GM12878 (cell line): Measurements from ENCODE around the gene KAZN. TPM values are rescaled to one million over a fixed set of nuclear protein-coding genes. Genes with fewer than 3 reads are reported as not detected.

Source experiments
- ATAC-seq: fragments of 200-7000 bp; cut with Tn5 transposase; 3 replicates; pipeline ENCODE4 v1.9.1; 2020; ENCODE audit warnings: mild to moderate bottlenecking, moderate library complexity
- BruUV-seq: library from RNA; stranded (reverse); fragments of 400-500 nt; replicated peaks from 2 replicates; lab custom pipeline; 2021; lab: Mats Ljungman, UMichigan
- CTCF ChIA-PET: fragments of 300-600 bp; sonication (Branson Sonifier 250); formaldehyde crosslinking; extraction: SDS; loops from one replicate; lab custom pipeline; 2021; ENCODE audit warnings: inconsistent platforms; lab: Yijun Ruan, JAX
- POLR2A ChIA-PET: fragments of 350-600 bp; formaldehyde crosslinking; extraction: SDS; loops from one replicate; lab custom pipeline; 2021; ENCODE audit warnings: inconsistent platforms; lab: Charles Lee
- RAD21 ChIA-PET: fragments of 300-600 bp; sonication (Branson Sonifier 250); formaldehyde crosslinking; loops from one replicate; lab custom pipeline; 2023; ENCODE audit warnings: antibody characterized with exemption; ENCODE audit not compliant: unreplicated experiment; lab: Charles Lee
- SMC1A ChIA-PET: fragments of 300-600 bp; sonication (Branson Sonifier 250); formaldehyde crosslinking; loops from one replicate; lab custom pipeline; 2023; ENCODE audit not compliant: unreplicated experiment, uncharacterized antibody; lab: Charles Lee
- DNase-seq: peaks from one replicate; pipeline ENCODE4 v3.0.0-alpha.2; 2011; ENCODE audit warnings: low read depth, low spot score
- FAIRE-seq: peaks from 3 replicates; lab custom pipeline; 2011; peaks lifted over from hg19 to GRCh38; lab: Jason Lieb, UNC
- H2AFZ ChIP-seq: 2 replicates; pipeline ENCODE4 v1.6.0; 2011; ENCODE audit warnings: low read depth, low read length, control low read depth; ENCODE audit not compliant: control insufficient read depth
- H3K27ac ChIP-seq: 2 replicates; pipeline ENCODE4 v1.5.1; 2011; ENCODE audit warnings: control low read depth; ENCODE audit not compliant: control insufficient read depth, insufficient read depth
- H3K27me3 ChIP-seq, 2 experiments: replicated peaks in 1 of 2; 2 replicates each; pipeline versions ENCODE4 v1.6.0 to v1.6.1; 2011; ENCODE audit warnings: low read length in 1 of 2; ENCODE audit not compliant: control insufficient read depth in 2 of 2, insufficient read depth in 2 of 2
- H3K36me3 ChIP-seq, 2 experiments: 2 replicates each; pipeline ENCODE4 v1.5.1; 2011; ENCODE audit warnings: low read length in 1 of 2; ENCODE audit not compliant: control insufficient read depth in 2 of 2, insufficient read depth in 2 of 2
- H3K4me1 ChIP-seq: 2 replicates; pipeline ENCODE4 v1.6.1; 2011; ENCODE audit warnings: mild to moderate bottlenecking, low read length, moderate library complexity, mixed read lengths; ENCODE audit not compliant: control insufficient read depth, insufficient read depth
- H3K4me2 ChIP-seq: 2 replicates; pipeline ENCODE4 v1.6.0; 2011; ENCODE audit warnings: control low read depth; ENCODE audit not compliant: control insufficient read depth, insufficient read depth
- H3K4me3 ChIP-seq: fragments of 200-600 bp; sonication (generic); 2 replicates; pipeline ENCODE4 v1.5.1; 2016
- H3K79me2 ChIP-seq: 2 replicates; pipeline ENCODE4 v1.6.0; 2011; ENCODE audit warnings: low read length; ENCODE audit not compliant: control insufficient read depth, insufficient read depth
- H3K9ac ChIP-seq: 2 replicates; pipeline ENCODE4 v1.8.0; 2011; ENCODE audit warnings: low read length, control low read depth, mixed read lengths; ENCODE audit not compliant: control insufficient read depth, insufficient read depth
- H3K9me3 ChIP-seq: replicated peaks from 3 replicates; pipeline ENCODE4 v1.5.1; 2011; ENCODE audit warnings: mild to moderate bottlenecking, low read length; ENCODE audit not compliant: control insufficient read depth, insufficient read depth
- H4K20me1 ChIP-seq: 2 replicates; pipeline ENCODE4 v1.6.0; 2011; ENCODE audit not compliant: control insufficient read depth, insufficient read depth
- BHLHE40 ChIP-seq, 2 experiments: fragments of 450-650 bp in 1 of 2; IDR thresholded peaks; 2 replicates each; pipeline ENCODE4 v1.6.1; 2011 to 2017; ENCODE audit warnings: low read depth in 2 of 2, borderline replicate concordance in 1 of 2, improper control_type of control experiment in 1 of 2, low read length in 1 of 2, mild to moderate bottlenecking in 1 of 2
- CHD1 ChIP-seq: IDR thresholded peaks from 2 replicates; pipeline ENCODE4 v1.6.1; 2012; ENCODE audit warnings: low read depth, low read length, improper control_type of control experiment
- HDAC2 ChIP-seq: fragments of 200-600 bp; sonication (generic); IDR thresholded peaks from 2 replicates; pipeline ENCODE4 v1.6.1; 2017
- HDGF ChIP-seq: fragments of 450-650 bp; IDR thresholded peaks from 2 replicates; pipeline ENCODE4 v1.6.1; 2016; ENCODE audit warnings: antibody characterized with exemption
- JUNB ChIP-seq: IDR thresholded peaks from 2 replicates; pipeline ENCODE4 v1.6.1; 2016; ENCODE audit warnings: antibody characterized with exemption, mild to moderate bottlenecking
- MTA2 ChIP-seq: fragments of 450-650 bp; IDR thresholded peaks from 2 replicates; pipeline ENCODE4 v1.6.1; 2016; ENCODE audit warnings: low read depth, mild to moderate bottlenecking, moderate library complexity
- NFYA ChIP-seq: IDR thresholded peaks from 2 replicates; pipeline ENCODE4 v1.6.1; 2011; ENCODE audit warnings: low read depth, mild to moderate bottlenecking, low read length, improper control_type of control experiment, borderline replicate concordance
- POLR2A ChIP-seq: IDR thresholded peaks from 2 replicates; pipeline ENCODE4 v1.6.1; 2011; ENCODE audit warnings: low read depth, mild to moderate bottlenecking, low read length
- RUNX3 ChIP-seq: IDR thresholded peaks from 2 replicates; pipeline ENCODE4 v1.6.1; 2012; ENCODE audit warnings: low read length, inconsistent platforms
- SIN3A ChIP-seq: IDR thresholded peaks from 2 replicates; pipeline ENCODE4 v1.6.1; 2012; ENCODE audit warnings: low read depth, low read length, improper control_type of control experiment
- SMAD1 ChIP-seq: fragments of 450-650 bp; IDR thresholded peaks from 2 replicates; pipeline ENCODE4 v1.6.1; 2018; ENCODE audit warnings: mild to moderate bottlenecking, low read depth; ENCODE audit not compliant: partially characterized antibody
- SP1 ChIP-seq: IDR thresholded peaks from one replicate; pipeline ENCODE4 v1.6.1; 2011; ENCODE audit warnings: low read depth, low read length
- SREBF2 ChIP-seq: IDR thresholded peaks from 2 replicates; pipeline ENCODE4 v1.6.1; 2012; ENCODE audit warnings: mild to moderate bottlenecking, low read length
- SRF ChIP-seq, 2 experiments: IDR thresholded peaks; 2 replicates each; pipeline ENCODE4 v1.6.1; 2011; ENCODE audit warnings: low read depth in 2 of 2, low read length in 2 of 2, mild to moderate bottlenecking in 1 of 2, moderate library complexity in 1 of 2
- STAT1 ChIP-seq: fragments of 450-650 bp; conservative IDR thresholded peaks from 2 replicates; pipeline ENCODE4 v1.6.1; 2014; ENCODE audit warnings: antibody characterized with exemption, mild to moderate bottlenecking
- WGBS: methylation state at CpG from one replicate; pipeline ENCODE4 v1.1.6; 2016; ENCODE audit warnings: low lambda C conversion rate; ENCODE audit not compliant: insufficient replicate concordance, insufficient coverage; ENCODE audit errors: missing lambda C conversion rate; 5-methylcytosine and 5-hydroxymethylcytosine counted together
- in situ Hi-C: fragments of 300-500 bp; cut with MboI; formaldehyde crosslinking; loops from 9 replicates; pipeline ENCODE4 v1.14.3; 2018; ENCODE audit warnings: mixed read lengths
- intact Hi-C: fragments of 100-400 bp; cut with micrococcal nuclease; formaldehyde crosslinking; loops from one replicate; pipeline ENCODE4 v1.14.2; 2022; ENCODE audit not compliant: unreplicated experiment
- polyA plus RNA-seq, 11 experiments: library from polyadenylated mRNA; depleted of rRNA in 4 of 11; unstranded in 6 of 11; stranded (reverse) in 5 of 11; fragments of >200 nt; fragmentation: Nextera tagmentation in 4 of 11; fragmentation: Illumina TruSeq in 1 of 11; extraction: Ambion mirVana in 4 of 11; extraction: Trizol in 1 of 11; gene quantifications; 1 replicate in 1 of 11; 2 replicates in 10 of 11; pipeline versions ENCODE4 v1.2.1 to v1.2.3, GENCODE V29; 2011 to 2016; ENCODE audit warnings: inconsistent platforms in 2 of 11, missing spikeins in 2 of 11, low read depth in 1 of 11
- total RNA-seq, 4 experiments: library from RNA; depleted of rRNA in 3 of 4; stranded (reverse); fragments of >200 nt in 3 of 4; fragmentation: Illumina TruSeq in 1 of 4; extraction: Trizol in 1 of 4; gene quantifications; 2 replicates each; pipeline versions ENCODE4 v1.2.1 to v1.2.3, GENCODE V29; 2013 to 2021
- TF ChIP-seq, protein P1 (sequence below): fragments of 450-650 bp; IDR thresholded peaks from 2 replicates; pipeline ENCODE4 v1.6.1; 2017; ENCODE audit warnings: mild to moderate bottlenecking, moderate library complexity

KAZN gene
- total and polyA plus RNA-seq, 10 of the 15 experiments (the other 5 are each of a cell fraction or from before 2014, with no cell fraction given) = 0.72 to 4.0 (median 1.2) TPM

DNA sequence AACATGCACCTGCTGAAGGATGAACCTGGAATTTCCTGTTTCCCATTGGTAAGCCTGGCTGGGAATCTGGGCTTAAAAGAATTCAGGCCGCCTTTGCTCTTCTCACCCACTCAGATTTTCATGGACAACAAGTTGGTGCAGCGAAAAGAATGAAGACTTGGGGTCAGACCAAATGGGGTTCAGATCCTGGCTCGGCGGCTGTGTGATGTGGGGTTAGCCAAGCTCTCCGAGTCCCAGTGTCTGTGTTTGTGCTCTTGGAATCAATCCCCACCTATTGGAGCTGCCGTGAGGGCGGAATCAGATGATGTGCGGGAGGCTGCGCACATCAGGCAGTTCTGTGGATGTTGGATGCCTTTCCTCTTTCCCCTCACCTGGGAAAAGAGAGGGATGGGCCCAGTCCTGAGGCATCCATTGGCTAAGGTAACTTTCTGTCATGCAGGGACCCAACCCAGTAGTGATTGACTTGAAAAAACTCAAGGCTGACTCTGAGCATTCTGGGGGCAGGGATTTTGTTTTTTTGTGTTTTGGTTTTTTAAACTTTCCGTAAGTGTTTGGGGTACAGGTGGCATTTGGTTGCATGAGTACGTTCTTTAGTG, 228.3 kb downstream of the KAZN start (continued):
- TF ChIP-seq, protein P1, sequence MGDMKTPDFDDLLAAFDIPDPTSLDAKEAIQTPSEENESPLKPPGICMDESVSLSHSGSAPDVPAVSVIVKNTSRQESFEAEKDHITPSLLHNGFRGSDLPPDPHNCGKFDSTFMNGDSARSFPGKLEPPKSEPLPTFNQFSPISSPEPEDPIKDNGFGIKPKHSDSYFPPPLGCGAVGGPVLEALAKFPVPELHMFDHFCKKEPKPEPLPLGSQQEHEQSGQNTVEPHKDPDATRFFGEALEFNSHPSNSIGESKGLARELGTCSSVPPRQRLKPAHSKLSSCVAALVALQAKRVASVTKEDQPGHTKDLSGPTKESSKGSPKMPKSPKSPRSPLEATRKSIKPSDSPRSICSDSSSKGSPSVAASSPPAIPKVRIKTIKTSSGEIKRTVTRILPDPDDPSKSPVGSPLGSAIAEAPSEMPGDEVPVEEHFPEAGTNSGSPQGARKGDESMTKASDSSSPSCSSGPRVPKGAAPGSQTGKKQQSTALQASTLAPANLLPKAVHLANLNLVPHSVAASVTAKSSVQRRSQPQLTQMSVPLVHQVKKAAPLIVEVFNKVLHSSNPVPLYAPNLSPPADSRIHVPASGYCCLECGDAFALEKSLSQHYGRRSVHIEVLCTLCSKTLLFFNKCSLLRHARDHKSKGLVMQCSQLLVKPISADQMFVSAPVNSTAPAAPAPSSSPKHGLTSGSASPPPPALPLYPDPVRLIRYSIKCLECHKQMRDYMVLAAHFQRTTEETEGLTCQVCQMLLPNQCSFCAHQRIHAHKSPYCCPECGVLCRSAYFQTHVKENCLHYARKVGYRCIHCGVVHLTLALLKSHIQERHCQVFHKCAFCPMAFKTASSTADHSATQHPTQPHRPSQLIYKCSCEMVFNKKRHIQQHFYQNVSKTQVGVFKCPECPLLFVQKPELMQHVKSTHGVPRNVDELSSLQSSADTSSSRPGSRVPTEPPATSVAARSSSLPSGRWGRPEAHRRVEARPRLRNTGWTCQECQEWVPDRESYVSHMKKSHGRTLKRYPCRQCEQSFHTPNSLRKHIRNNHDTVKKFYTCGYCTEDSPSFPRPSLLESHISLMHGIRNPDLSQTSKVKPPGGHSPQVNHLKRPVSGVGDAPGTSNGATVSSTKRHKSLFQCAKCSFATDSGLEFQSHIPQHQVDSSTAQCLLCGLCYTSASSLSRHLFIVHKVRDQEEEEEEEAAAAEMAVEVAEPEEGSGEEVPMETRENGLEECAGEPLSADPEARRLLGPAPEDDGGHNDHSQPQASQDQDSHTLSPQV = no peak
- TF ChIP-seq HDAC2 (no peak), SREBF2 (no peak)

GRCh38 chr1:14827870-14828269, 229.4 kb downstream of the KAZN start:
- in situ Hi-C loops = no loop called here
- no peaks in the 10 kb centered on the region for H3K27me3 ChIP-seq

More at GRCh38 chr1:14827870-14828269, 229.4 kb downstream of the KAZN start:
- no peak for ATAC-seq
- RAD21 ChIA-PET = no interaction called here
- no peaks in the 10 kb centered on the region; the same call in 2 of the 3 replicates for H3K9me3 ChIP-seq
- FAIRE-seq = no peak
- DNase-seq = no peak
- H3K9ac ChIP-seq = no peak overlapping the region
- no peak overlapping the region for H3K27ac ChIP-seq
- H3K36me3 ChIP-seq = no peaks in the 10 kb centered on the region
- intact Hi-C loops = no loop called here
- POLR2A ChIA-PET = no interaction called here
- no peak overlapping the region for H2AFZ ChIP-seq
- no peaks in the 10 kb centered on the region for H4K20me1 ChIP-seq
- BruUV-seq = no TSS peak
- SMC1A ChIA-PET = no interaction called here
- CTCF ChIA-PET = interaction anchor here (1.0 to 1.7 kb wide), 2 partner anchors 15 to 17 kb away, joined by 3 to 4 read pairs; no protein-coding TSS in a partner anchor
- no peaks in the 10 kb centered on the region for H3K79me2 ChIP-seq
- WGBS = 46% methylated on average over 4 of the region's 4 CpGs
- H3K4me1 ChIP-seq = no peaks in the 10 kb centered on the region
- TF ChIP-seq POLR2A (no peak), SRF (IDR thresholded peaks at IDR 0.05; ENCODE audit: low read depth in 2 of 2, low read length in 2 of 2) (no peak), SIN3A (no peak), MTA2 (no peak), STAT1 (no peak), NFYA (no peak), HDAC2 (no peak), SP1 (no peak), CHD1 (no peak), HDGF (no peak), SMAD1 (no peak), BHLHE40 (IDR thresholded peaks at IDR 0.05; ENCODE audit: borderline replicate concordance in 1 of 2, low read depth in 2 of 2, low read length in 1 of 2) (no peak), JUNB (no peak), RUNX3 (no peak)
- TF ChIP-seq, all 136 proteins: peak for 0
- H3K4me2 ChIP-seq = no peak overlapping the region
- no peak overlapping the region for H3K4me3 ChIP-seq
